K562 (cell line): Measurements from ENCODE around the gene MYB. TPM values are rescaled to one million over a fixed set of nuclear protein-coding genes. Genes with fewer than 3 reads are reported as not detected.
A peak's percentile ranks its signal among the peaks of the same experiment; 100 is the strongest.

ENCODE experiments used
- CEBPB ChIP-seq: fragments of 450-650 bp; IDR thresholded peaks from 2 replicates; pipeline ENCODE4 v1.6.1; 2016; ENCODE audit warnings: missing genetic modification characterization, missing compliant biosample characterization
- POLR3A ChIP-seq: IDR thresholded peaks from 2 replicates; pipeline ENCODE4 v1.6.1; 2011; ENCODE audit warnings: borderline replicate concordance, mild to moderate bottlenecking, moderate library complexity; ENCODE audit not compliant: insufficient read length, insufficient read depth; ENCODE audit errors: extremely low read depth
- SRSF3 ChIP-seq: fragments of 200-400 bp; formaldehyde crosslinking; IDR thresholded peaks from 2 replicates; pipeline ENCODE4 v1.6.1; 2016; ENCODE audit warnings: mild to moderate bottlenecking, low read length, moderate library complexity; ENCODE audit not compliant: insufficient read depth
- ZEB2 ChIP-seq: fragments of 450-650 bp; IDR thresholded peaks from 2 replicates; pipeline ENCODE4 v1.6.1; 2016
- ZNF316 ChIP-seq: fragments of 450-650 bp; IDR thresholded peaks from 2 replicates; pipeline ENCODE4 v1.6.1; 2016
- ZNF584 ChIP-seq: fragments of 200-800 bp; sonication (Bioruptor generic); IDR thresholded peaks from 2 replicates; pipeline ENCODE4 v1.6.1; 2016; ENCODE audit warnings: low read depth, mild to moderate bottlenecking, missing genetic modification characterization, missing compliant biosample characterization
- polyA plus RNA-seq, 8 experiments: library from polyadenylated mRNA; depleted of rRNA in 4 of 8; stranded (reverse) in 5 of 8; unstranded in 3 of 8; fragments of >200 nt; fragmentation: Nextera tagmentation in 2 of 8; fragmentation: Illumina TruSeq in 1 of 8; extraction: Ambion mirVana in 2 of 8; extraction: Trizol in 1 of 8; gene quantifications; 2 replicates each; pipeline versions ENCODE4 v1.2.1 to v1.2.3, GENCODE V29; 2011 to 2014; ENCODE audit warnings: inconsistent platforms in 1 of 8, missing spikeins in 1 of 8
- total RNA-seq, 7 experiments: library from RNA; depleted of rRNA in 6 of 7; stranded (reverse); fragments of >200 nt in 6 of 7; fragmentation: Illumina TruSeq in 2 of 7; extraction: Trizol in 2 of 7; gene quantifications; 2 replicates each; pipeline versions ENCODE4 v1.2.1 to v1.2.3, GENCODE V29; 2011 to 2021; ENCODE audit warnings: low replicate concordance in 1 of 7
- TF ChIP-seq, protein P1 (sequence below): fragments of 450-650 bp; IDR thresholded peaks from 2 replicates; pipeline ENCODE4 v1.6.1; 2017; ENCODE audit warnings: antibody characterized with exemption
- TF ChIP-seq, protein P2 (sequence below): fragments of 450-650 bp; IDR thresholded peaks from 2 replicates; pipeline ENCODE4 v1.7.0; 2016; ENCODE audit warnings: borderline replicate concordance
- TF ChIP-seq, protein P3 (sequence below), 2 experiments: fragments of 450-650 bp; IDR thresholded peaks; 2 replicates each; pipeline ENCODE4 v1.6.1; 2016; ENCODE audit warnings: mild to moderate bottlenecking in 2 of 2, borderline replicate concordance in 1 of 2, low read depth in 1 of 2, moderate library complexity in 1 of 2
- TF ChIP-seq, protein P4 (sequence below): fragments of 250-450 bp; sonication (Bioruptor Pico); IDR thresholded peaks from 2 replicates; pipeline ENCODE4 v1.5.1; 2021; ENCODE audit warnings: mild to moderate bottlenecking
- TF ChIP-seq, protein P5 (sequence below): fragments of 450-650 bp; IDR thresholded peaks from 2 replicates; pipeline ENCODE4 v1.6.1; 2016; ENCODE audit warnings: antibody characterized with exemption

The MYB gene
- total and polyA plus RNA-seq, 9 of the 15 experiments (the other 6 are each of a cell fraction or from before 2014, with no cell fraction given), result 35.8 to 218 (median 140) TPM

DNA sequence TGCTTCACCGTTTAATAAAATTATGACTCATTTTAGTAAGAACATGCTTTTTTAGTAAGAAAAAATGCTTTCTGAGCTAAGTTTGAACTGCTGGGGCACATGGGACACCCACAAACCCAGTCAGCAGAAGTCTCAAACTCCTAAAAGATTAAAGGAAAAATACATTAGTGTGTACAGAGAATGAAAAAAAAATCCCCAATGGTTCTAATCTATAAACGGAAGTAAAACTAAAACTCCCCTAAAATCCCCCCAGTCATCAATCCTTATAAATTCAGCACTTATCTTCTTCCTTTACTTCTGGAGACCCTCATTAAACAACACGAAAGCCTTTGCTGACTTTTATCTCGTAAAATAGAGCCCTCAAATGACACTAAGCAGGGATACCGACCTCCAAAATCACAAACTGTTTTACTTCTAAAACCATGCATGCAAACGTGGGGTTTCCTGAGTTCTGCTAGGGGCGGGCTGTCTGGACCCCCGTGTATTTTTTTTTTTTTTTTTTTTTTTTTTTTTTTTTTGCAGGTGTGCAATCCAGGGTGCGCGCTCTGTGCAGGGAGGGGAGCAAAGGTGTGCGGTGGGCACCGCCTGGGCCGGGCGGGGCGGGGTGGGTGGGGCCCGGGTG is 1.1 kb upstream of the MYB start (continued):
- TF ChIP-seq, protein P1, sequence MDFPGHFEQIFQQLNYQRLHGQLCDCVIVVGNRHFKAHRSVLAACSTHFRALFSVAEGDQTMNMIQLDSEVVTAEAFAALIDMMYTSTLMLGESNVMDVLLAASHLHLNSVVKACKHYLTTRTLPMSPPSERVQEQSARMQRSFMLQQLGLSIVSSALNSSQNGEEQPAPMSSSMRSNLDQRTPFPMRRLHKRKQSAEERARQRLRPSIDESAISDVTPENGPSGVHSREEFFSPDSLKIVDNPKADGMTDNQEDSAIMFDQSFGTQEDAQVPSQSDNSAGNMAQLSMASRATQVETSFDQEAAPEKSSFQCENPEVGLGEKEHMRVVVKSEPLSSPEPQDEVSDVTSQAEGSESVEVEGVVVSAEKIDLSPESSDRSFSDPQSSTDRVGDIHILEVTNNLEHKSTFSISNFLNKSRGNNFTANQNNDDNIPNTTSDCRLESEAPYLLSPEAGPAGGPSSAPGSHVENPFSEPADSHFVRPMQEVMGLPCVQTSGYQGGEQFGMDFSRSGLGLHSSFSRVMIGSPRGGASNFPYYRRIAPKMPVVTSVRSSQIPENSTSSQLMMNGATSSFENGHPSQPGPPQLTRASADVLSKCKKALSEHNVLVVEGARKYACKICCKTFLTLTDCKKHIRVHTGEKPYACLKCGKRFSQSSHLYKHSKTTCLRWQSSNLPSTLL, result no peak
- TF ChIP-seq, protein P2, sequence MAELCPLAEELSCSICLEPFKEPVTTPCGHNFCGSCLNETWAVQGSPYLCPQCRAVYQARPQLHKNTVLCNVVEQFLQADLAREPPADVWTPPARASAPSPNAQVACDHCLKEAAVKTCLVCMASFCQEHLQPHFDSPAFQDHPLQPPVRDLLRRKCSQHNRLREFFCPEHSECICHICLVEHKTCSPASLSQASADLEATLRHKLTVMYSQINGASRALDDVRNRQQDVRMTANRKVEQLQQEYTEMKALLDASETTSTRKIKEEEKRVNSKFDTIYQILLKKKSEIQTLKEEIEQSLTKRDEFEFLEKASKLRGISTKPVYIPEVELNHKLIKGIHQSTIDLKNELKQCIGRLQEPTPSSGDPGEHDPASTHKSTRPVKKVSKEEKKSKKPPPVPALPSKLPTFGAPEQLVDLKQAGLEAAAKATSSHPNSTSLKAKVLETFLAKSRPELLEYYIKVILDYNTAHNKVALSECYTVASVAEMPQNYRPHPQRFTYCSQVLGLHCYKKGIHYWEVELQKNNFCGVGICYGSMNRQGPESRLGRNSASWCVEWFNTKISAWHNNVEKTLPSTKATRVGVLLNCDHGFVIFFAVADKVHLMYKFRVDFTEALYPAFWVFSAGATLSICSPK, result no peak
- no peak for TF ChIP-seq ZNF584
- TF ChIP-seq ZNF316, result peak; percentile 79
- TF ChIP-seq, protein P3, sequence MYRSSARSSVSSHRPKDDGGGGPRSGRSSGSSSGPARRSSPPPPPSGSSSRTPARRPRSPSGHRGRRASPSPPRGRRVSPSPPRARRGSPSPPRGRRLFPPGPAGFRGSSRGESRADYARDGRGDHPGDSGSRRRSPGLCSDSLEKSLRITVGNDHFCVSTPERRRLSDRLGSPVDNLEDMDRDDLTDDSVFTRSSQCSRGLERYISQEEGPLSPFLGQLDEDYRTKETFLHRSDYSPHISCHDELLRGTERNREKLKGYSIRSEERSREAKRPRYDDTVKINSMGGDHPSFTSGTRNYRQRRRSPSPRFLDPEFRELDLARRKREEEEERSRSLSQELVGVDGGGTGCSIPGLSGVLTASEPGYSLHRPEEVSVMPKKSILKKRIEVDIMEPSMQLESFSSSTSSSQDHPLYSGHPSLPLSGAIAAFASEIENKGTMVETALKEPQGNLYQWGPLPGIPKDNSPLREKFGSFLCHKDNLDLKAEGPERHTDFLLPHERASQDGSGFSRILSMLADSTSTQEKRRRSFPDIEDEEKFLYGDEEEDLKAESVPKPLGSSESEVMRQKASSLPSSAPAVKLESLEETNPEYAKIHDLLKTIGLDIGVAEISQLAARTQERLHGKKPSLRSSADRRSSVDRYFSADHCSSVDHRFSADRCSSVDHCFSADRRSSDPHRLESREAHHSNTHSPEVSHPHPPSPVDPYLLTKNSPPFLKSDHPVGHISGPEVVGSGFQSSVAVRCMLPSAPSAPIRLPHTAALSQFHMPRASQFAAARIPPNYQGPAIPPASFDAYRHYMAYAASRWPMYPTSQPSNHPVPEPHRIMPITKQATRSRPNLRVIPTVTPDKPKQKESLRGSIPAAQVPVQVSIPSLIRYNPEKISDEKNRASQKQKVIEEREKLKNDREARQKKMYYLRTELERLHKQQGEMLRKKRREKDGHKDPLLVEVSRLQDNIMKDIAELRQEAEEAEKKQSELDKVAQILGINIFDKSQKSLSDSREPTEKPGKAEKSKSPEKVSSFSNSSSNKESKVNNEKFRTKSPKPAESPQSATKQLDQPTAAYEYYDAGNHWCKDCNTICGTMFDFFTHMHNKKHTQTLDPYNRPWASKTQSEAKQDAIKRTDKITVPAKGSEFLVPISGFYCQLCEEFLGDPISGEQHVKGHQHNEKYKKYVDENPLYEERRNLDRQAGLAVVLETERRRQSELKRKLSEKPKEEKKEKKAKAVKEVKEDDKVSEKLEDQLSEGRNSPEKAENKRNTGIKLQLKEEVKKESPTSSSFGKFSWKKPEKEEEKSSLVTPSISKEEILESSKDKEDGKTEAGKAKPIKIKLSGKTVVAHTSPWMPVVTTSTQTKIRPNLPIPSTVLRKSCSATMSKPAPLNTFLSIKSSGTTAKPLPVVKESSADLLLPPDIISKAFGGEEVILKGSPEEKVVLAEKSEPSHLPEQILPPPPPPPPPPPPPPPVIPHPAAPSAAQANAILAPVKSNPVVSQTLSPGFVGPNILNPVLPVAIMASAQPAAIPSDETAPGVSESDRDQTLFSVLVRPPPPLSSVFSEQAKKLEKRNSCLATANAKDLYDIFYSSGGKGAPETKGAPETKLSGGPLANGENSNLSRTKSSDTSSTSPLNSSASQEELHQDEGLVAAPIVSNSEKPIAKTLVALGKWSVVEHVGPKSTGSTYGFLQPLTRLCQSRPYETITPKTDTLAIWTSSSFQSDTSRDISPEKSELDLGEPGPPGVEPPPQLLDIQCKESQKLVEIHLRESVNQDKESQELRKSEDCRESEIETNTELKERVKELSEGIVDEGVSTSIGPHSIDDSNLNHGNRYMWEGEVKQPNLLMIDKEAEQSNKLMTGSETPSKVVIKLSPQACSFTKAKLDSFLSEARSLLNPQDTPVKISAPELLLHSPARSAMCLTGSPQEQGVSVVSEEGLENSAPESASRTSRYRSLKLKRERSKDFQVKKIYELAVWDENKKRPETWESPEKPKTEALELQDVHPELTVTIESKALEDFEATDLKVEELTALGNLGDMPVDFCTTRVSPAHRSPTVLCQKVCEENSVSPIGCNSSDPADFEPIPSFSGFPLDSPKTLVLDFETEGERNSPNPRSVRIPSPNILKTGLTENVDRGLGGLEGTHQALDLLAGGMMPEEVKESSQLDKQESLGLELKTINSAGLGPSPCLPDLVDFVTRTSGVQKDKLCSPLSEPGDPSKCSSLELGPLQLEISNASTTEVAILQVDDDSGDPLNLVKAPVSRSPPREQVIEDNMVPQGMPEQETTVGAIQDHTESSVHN (IDR thresholded peaks at IDR 0.05; ENCODE audit: borderline replicate concordance in 1 of 2, low read depth in 1 of 2), result no peak
- TF ChIP-seq SRSF3, result no peak
- TF ChIP-seq, protein P4, sequence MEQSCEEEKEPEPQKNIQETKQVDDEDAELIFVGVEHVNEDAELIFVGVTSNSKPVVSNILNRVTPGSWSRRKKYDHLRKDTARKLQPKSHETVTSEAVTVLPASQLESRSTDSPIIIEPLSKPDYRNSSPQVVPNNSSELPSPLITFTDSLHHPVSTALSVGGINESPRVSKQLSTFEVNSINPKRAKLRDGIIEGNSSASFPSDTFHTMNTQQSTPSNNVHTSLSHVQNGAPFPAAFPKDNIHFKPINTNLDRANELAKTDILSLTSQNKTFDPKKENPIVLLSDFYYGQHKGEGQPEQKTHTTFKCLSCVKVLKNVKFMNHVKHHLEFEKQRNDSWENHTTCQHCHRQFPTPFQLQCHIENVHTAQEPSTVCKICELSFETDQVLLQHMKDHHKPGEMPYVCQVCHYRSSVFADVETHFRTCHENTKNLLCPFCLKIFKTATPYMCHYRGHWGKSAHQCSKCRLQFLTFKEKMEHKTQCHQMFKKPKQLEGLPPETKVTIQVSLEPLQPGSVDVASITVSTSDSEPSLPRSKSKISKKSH (CRISPR knock-in tag), result no peak
- no peak for TF ChIP-seq ZEB2
- no peak for TF ChIP-seq POLR3A
- TF ChIP-seq, protein P5, sequence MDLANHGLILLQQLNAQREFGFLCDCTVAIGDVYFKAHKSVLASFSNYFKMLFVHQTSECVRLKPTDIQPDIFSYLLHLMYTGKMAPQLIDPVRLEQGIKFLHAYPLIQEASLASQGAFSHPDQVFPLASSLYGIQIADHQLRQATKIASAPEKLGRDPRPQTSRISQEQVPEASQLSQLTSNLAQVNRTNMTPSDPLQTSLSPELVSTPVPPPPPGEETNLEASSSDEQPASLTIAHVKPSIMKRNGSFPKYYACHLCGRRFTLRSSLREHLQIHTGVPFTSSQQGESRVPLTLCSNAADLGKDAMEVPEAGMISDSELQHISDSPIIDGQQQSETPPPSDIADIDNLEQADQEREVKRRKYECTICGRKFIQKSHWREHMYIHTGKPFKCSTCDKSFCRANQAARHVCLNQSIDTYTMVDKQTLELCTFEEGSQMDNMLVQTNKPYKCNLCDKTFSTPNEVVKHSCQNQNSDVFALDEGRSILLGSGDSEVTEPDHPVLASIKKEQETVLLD, result no peak
- no peak for TF ChIP-seq CEBPB
